ENCODE data around the gene TNRC18. TPM values are rescaled to one million over a fixed set of nuclear protein-coding genes. Genes with fewer than 3 reads are reported as not detected.

TNRC18 gene
- total RNA-seq, 1 donor from 2014 or later, result 38.4 TPM

GRCh38 chr7:5388273-5388901 lies 35.2 kb downstream of the TNRC18 start:
- no peaks in the 10 kb centered on the region for H3K27me3 ChIP-seq (ENCODE audit: control insufficient read depth, insufficient read depth, low read length)
- DNase-seq (ENCODE audit: low read depth), result no peak
- no peak overlapping the region for H3K4me3 ChIP-seq (ENCODE audit: low read depth, low read length)
- H3K36me3 ChIP-seq (ENCODE audit: control insufficient read depth, insufficient read depth, low read length), result peaks cover 1% of the 10 kb centered on the region
- no peak for TF ChIP-seq CTCF (IDR thresholded peaks at IDR 0.05; ENCODE audit: insufficient read depth, low read length, poor library complexity, severe bottlenecking)

- Histone ChIP-seq H3K27me3 (ENCODE audit: control insufficient read depth, insufficient read depth, low read length) (no peaks in the 10 kb centered on the region), H3K36me3 (ENCODE audit: control insufficient read depth, insufficient read depth, low read length) (peaks cover 1% of the 10 kb centered on the region), H3K4me3 (ENCODE audit: low read depth, low read length) (no peak overlapping the region)
- no peak for TF ChIP-seq CTCF (IDR thresholded peaks at IDR 0.05; ENCODE audit: insufficient read depth, low read length, poor library complexity, severe bottlenecking)
- DNase-seq (ENCODE audit: low read depth), result no peak
Measured at GRCh38 chr7:5387711-5388245, 35.9 kb downstream of the TNRC18 start.

GRCh38 chr7:5384618-5385017 lies 39.0 kb downstream of the TNRC18 start:
- DNase-seq (ENCODE audit: low read depth), result no peak
- Histone ChIP-seq H3K36me3 (ENCODE audit: control insufficient read depth, insufficient read depth, low read length) (no peaks in the 10 kb centered on the region), H3K27me3 (ENCODE audit: control insufficient read depth, insufficient read depth, low read length) (no peaks in the 10 kb centered on the region), H3K4me3 (ENCODE audit: low read depth, low read length) (no peak overlapping the region)
- no peak for TF ChIP-seq CTCF (IDR thresholded peaks at IDR 0.05; ENCODE audit: insufficient read depth, low read length, poor library complexity, severe bottlenecking)

- no peak for TF ChIP-seq CTCF (IDR thresholded peaks at IDR 0.05; ENCODE audit: insufficient read depth, low read length, poor library complexity, severe bottlenecking)
- no peaks in the 10 kb centered on the region for H3K36me3 ChIP-seq (ENCODE audit: control insufficient read depth, insufficient read depth, low read length)
- H3K27me3 ChIP-seq (ENCODE audit: control insufficient read depth, insufficient read depth, low read length), result no peaks in the 10 kb centered on the region
- H3K4me3 ChIP-seq (ENCODE audit: low read depth, low read length), result no peak overlapping the region
- no peak for DNase-seq (ENCODE audit: low read depth)
Measured at GRCh38 chr7:5383314-5384098, 40.1 kb downstream of the TNRC18 start.

GRCh38 chr7:5382281-5382892 lies 41.2 kb downstream of the TNRC18 start:
- no peak for DNase-seq (ENCODE audit: low read depth)
- H3K36me3 ChIP-seq (ENCODE audit: control insufficient read depth, insufficient read depth, low read length), result no peaks in the 10 kb centered on the region
- no peaks in the 10 kb centered on the region for H3K27me3 ChIP-seq (ENCODE audit: control insufficient read depth, insufficient read depth, low read length)
- no peak overlapping the region for H3K4me3 ChIP-seq (ENCODE audit: low read depth, low read length)
- TF ChIP-seq CTCF (IDR thresholded peaks at IDR 0.05; ENCODE audit: insufficient read depth, low read length, poor library complexity, severe bottlenecking), result no peak

Data from kidney epithelial cell (primary cell).